Heart left ventricle (tissue), 13 donors: Measurements from ENCODE around the gene UCN.

Source experiments
- CTCF ChIP-seq, 12 donors: fragments of 200-600 bp; sonication (generic) in 4 of 12; IDR thresholded peaks; one replicate each; pipeline versions ENCODE4 v1.5.0 to v1.8.0; 2018 to 2022; ENCODE audit warnings: antibody characterized with exemption in 12 of 12, mild to moderate bottlenecking in 5 of 12
- POLR2A ChIP-seq, 2 donors: fragments of 450-650 bp; IDR thresholded peaks; one replicate each; pipeline ENCODE4 v1.6.1; 2017; ENCODE audit warnings: antibody characterized with exemption in 2 of 2, mild to moderate bottlenecking in 2 of 2, moderate library complexity in 2 of 2
- donor health status: ischemic (EF 13 %, LVEDD 7.1; RV severe dilation, severe dysfunction).
- donor health status: DM: no; HTN: yes; CAD: no.
- donor health status: DM: no; HTN: no; CAD: no.
- donor health status: ischemic (EF 25% LVEDD 6.9; RV normal size, moderate dysfunction).
- donor health status: ischemic (EF 25% LVEDD 5.7; RV mildly dilated, moderate dysfunction).
- donor health status: ischemic (EF 35%, LVEDD 5.7; RV mildly dilated, moderate dysfunction).
- donor health status: nonischemic (EF 11% LVEDD 7.7; RV severe dilation, severe dysfunction).
- donor health status: DM: yes; HTN: yes; CAD: no.
- donor health status: PGD.
- donor health status: ischemic (EF 29% LVEDD 5.4; RV normal size, mild dysfunction).
- donor health status: nonischemic (EF 23%, LVEDD 6.1; RV moderate dilation, normal function).

GRCh38 chr2:27347641-27348040, 39.4 kb upstream of the UCN start:
- TF ChIP-seq CTCF (IDR thresholded peaks at IDR 0.05) (no peak), POLR2A (IDR thresholded peaks at IDR 0.05) (no peak)
